KMS-11 (cell line): ENCODE data around the gene STUM.
"Not testable (repeated sequence)": the region's sequence is repeated elsewhere in the genome, so short reads cannot be mapped to it uniquely, and the experiment has no call there.

ENCODE experiments used
- H2AFZ ChIP-seq: fragments of 200-600 bp; sonication (generic); 2 replicates; pipeline ENCODE4 v1.6.1; 2016; ENCODE audit warnings: antibody characterized with exemption, mixed run types, low read depth
- H3K27ac ChIP-seq: fragments of 200-600 bp; sonication (generic); 2 replicates; pipeline ENCODE4 v1.6.1; 2016; ENCODE audit warnings: mild to moderate bottlenecking, mixed run types
- H3K27me3 ChIP-seq: fragments of 200-600 bp; sonication (generic); 2 replicates; pipeline ENCODE4 v1.6.1; 2017; ENCODE audit warnings: mild to moderate bottlenecking, low read depth, mixed run types, moderate library complexity; ENCODE audit not compliant: insufficient read depth
- H3K36me3 ChIP-seq: fragments of 200-600 bp; sonication (generic); 2 replicates; pipeline ENCODE4 v1.6.1; 2017; ENCODE audit warnings: mild to moderate bottlenecking, mixed run types; ENCODE audit not compliant: insufficient read depth
- H3K4me1 ChIP-seq: fragments of 200-600 bp; sonication (generic); 2 replicates; pipeline ENCODE4 v1.6.1; 2016; ENCODE audit warnings: mild to moderate bottlenecking, low read depth, mixed run types; ENCODE audit not compliant: poor library complexity, severe bottlenecking
- H3K4me2 ChIP-seq: fragments of 200-600 bp; sonication (generic); 2 replicates; pipeline ENCODE4 v1.7.0; 2016; ENCODE audit warnings: mild to moderate bottlenecking, mixed run types
- H3K4me3 ChIP-seq: fragments of 200-600 bp; sonication (generic); IDR thresholded peaks from 2 replicates; pipeline ENCODE4 v1.6.1; 2017; ENCODE audit warnings: low read depth, low read length, mixed read lengths; ENCODE audit not compliant: insufficient read depth
- H3K79me2 ChIP-seq: fragments of 200-600 bp; sonication (generic); 2 replicates; pipeline ENCODE4 v1.6.1; 2016; ENCODE audit warnings: low read depth, mixed run types; ENCODE audit not compliant: insufficient read depth
- H3K9ac ChIP-seq: fragments of 200-600 bp; sonication (generic); 2 replicates; pipeline ENCODE4 v1.6.1; 2016; ENCODE audit warnings: mild to moderate bottlenecking, mixed run types
- H4K20me1 ChIP-seq: fragments of 200-600 bp; sonication (generic); 2 replicates; pipeline ENCODE4 v1.6.1; 2016; ENCODE audit warnings: mild to moderate bottlenecking, mixed run types; ENCODE audit not compliant: insufficient read depth
- TF ChIP-seq, protein P1 (sequence below): fragments of 200-600 bp; sonication (generic); conservative IDR thresholded peaks from 2 replicates; pipeline ENCODE4 v1.6.1; 2017; ENCODE audit warnings: low read depth, mild to moderate bottlenecking, antibody characterized with exemption, low read length, moderate library complexity, mixed read lengths

The STUM gene

DNA sequence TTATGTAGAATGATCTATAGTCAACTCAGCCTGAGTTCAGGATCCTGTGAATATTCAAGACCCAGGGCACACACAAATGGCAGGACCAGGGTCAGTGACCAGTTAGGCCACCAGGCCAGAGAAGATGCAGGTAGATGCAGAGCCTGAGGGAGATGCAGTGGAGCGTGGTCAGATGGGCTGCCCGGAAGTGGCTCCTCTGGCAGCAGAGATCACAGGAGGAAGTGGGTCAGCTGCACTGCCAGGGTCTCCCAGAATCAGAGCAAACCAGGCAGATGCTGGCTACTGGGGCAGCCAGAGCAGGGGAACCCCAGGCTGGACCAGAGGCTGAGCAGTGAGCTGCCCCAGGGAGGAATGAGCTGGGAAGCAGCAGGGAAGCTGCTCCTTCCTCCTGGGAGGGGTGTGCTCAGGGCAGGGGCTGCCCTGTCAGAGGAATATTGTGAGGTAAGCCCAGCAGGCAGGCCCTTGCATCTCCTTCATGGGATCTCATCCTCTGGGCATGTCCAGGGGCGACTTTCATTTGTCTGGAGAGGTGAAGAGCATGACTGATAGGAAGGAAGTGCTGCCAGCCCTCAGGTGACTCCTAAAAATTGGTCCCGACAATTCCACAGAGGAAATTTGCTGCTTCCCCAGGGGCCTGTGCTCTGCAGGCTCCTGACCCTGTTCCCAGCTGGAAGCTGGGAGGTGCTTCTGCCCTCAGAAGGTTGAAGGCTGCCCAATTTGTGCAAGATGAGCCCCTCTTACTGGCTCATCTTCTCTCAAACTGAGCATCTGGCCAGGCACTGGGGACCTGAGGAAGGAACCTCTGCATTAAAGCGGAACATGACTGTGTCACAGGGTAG, 49.3 kb downstream of the STUM start:
- Histone ChIP-seq H3K27ac (no peak overlapping the region), H3K9ac (no peak overlapping the region), H3K27me3 (no peaks in the 10 kb centered on the region), H3K4me3 (no peak overlapping the region), H3K36me3 (no peaks in the 10 kb centered on the region), H2AFZ (no peak overlapping the region), H4K20me1 (no peaks in the 10 kb centered on the region), H3K4me2 (no peak overlapping the region), H3K79me2 (no peaks in the 10 kb centered on the region), H3K4me1 (no peaks in the 10 kb centered on the region)
- TF ChIP-seq, protein P1, sequence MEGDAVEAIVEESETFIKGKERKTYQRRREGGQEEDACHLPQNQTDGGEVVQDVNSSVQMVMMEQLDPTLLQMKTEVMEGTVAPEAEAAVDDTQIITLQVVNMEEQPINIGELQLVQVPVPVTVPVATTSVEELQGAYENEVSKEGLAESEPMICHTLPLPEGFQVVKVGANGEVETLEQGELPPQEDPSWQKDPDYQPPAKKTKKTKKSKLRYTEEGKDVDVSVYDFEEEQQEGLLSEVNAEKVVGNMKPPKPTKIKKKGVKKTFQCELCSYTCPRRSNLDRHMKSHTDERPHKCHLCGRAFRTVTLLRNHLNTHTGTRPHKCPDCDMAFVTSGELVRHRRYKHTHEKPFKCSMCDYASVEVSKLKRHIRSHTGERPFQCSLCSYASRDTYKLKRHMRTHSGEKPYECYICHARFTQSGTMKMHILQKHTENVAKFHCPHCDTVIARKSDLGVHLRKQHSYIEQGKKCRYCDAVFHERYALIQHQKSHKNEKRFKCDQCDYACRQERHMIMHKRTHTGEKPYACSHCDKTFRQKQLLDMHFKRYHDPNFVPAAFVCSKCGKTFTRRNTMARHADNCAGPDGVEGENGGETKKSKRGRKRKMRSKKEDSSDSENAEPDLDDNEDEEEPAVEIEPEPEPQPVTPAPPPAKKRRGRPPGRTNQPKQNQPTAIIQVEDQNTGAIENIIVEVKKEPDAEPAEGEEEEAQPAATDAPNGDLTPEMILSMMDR: no peak

DNA sequence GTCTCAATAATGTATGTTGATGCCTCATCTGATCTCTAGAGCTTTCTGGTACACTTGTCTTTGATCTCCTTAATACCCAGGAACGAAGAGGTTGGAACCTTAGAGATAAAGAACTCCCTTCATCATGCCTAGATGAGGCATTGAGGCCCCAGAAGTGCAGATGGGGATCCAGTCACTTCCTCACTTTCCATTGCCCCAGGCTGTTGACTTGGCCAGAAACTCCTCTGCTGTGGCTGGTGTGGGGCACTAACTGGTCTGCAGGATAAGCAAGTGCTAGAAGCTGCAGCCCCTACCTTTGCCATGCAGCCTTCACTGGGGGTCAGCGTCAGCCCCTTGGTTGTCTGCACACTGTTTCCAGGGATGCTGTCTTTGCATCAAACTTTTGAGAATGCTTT, 49.9 kb downstream of the STUM start:
- TF ChIP-seq, protein P1: no peak
- H3K4me2 ChIP-seq: no peak overlapping the region
- no peaks in the 10 kb centered on the region for H4K20me1 ChIP-seq
- H3K27ac ChIP-seq: no peak overlapping the region
- no peaks in the 10 kb centered on the region for H3K79me2 ChIP-seq
- no peaks in the 10 kb centered on the region for H3K36me3 ChIP-seq
- no peaks in the 10 kb centered on the region for H3K27me3 ChIP-seq
- no peak overlapping the region for H3K9ac ChIP-seq
- H2AFZ ChIP-seq: no peak overlapping the region
- no peak overlapping the region for H3K4me3 ChIP-seq
- H3K4me1 ChIP-seq: no peaks in the 10 kb centered on the region

DNA sequence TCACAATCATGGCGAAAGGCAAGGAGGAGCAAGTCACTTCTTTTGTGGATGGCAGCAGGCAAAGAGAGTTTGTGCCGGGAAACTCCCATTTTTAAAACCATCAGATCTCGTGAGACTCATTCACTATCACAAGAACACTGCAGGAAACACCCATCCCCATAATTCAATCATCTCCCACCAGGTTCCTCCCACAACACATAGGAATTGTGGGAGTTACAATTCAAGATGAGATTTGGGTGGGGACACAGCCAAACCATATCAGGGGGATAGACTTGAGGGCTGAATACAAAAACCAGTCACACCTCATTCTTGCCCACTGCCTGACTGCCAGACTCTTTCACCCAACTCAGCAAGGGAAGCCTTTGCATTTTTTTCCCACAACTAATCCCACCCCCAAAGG, 50.4 kb downstream of the STUM start:
- H3K79me2 ChIP-seq, H3K9ac ChIP-seq: not testable (repeated sequence)

DNA sequence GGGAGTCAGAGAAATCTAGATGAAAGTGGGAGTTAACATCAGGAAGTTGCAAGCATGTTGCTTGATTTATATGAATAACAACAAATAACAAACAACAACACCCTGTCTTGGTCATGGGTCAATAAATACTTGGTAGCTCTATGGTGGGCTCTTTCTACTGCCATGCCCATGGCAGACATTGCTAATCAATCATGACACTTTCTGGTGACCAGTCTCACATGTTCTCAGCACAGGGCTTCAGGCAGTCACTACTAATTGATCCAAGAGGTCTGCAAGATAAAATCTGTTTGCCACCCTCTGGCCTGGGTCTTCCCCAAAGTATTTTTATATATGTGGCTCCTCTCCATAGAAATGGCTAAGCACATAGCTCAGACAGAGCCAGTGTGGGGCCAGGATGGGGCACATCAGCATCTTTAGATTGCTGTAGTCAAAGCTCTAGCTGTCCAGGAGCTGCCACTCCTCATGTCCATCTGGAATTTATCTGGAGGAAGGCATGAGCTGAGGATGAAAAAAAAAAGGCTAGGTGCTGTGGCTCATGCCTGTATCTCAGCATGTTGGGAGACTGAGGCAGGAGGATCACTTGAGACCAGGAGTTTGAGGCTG, 51.2 kb downstream of the STUM start:
- H3K9ac ChIP-seq: no peak overlapping the region
- H3K27ac ChIP-seq: no peak overlapping the region
- H2AFZ ChIP-seq: no peak overlapping the region
- H3K4me3 ChIP-seq: no peak overlapping the region
- H3K36me3 ChIP-seq: no peaks in the 10 kb centered on the region
- no peak overlapping the region for H3K4me2 ChIP-seq
- no peaks in the 10 kb centered on the region for H3K79me2 ChIP-seq
- TF ChIP-seq, protein P1: no peak
- no peaks in the 10 kb centered on the region for H3K4me1 ChIP-seq
- no peaks in the 10 kb centered on the region for H4K20me1 ChIP-seq
- H3K27me3 ChIP-seq: no peaks in the 10 kb centered on the region

More for the DNA sequence above, 50.4 kb downstream of the STUM start:
- not testable (repeated sequence) for H3K4me1 ChIP-seq, H3K27me3 ChIP-seq, H3K36me3 ChIP-seq, H2AFZ ChIP-seq, H3K4me3 ChIP-seq, H3K4me2 ChIP-seq, H3K27ac ChIP-seq, H4K20me1 ChIP-seq

DNA sequence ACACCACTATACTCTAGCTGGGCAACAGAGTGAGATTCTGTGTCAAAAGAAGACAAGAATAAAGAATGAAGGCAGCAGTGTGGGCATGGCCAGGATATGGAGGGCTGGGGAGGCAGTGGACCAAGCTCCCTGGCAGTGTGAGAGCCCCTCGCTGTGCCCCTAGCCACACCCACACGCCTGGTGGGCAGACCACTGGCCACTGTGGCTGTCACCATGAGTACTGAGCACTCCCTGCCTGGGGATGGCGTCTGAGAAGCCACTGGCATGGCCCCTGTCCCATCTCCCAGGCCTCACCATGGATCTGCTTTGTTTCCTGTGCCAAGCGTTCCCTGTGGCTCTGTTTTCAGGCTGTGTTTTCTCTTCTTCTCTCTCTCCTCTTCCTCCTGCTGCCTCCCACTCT, 51.7 kb downstream of the STUM start:
- Histone ChIP-seq H2AFZ (no peak overlapping the region), H3K4me1 (no peaks in the 10 kb centered on the region), H3K27me3 (no peaks in the 10 kb centered on the region), H3K4me2 (no peak overlapping the region), H3K79me2 (no peaks in the 10 kb centered on the region), H3K9ac (no peak overlapping the region), H3K36me3 (no peaks in the 10 kb centered on the region), H3K4me3 (no peak overlapping the region), H4K20me1 (no peaks in the 10 kb centered on the region), H3K27ac (no peak overlapping the region)
- TF ChIP-seq, protein P1: no peak
